ENCODE measurements around the gene TEX22.

DNA sequence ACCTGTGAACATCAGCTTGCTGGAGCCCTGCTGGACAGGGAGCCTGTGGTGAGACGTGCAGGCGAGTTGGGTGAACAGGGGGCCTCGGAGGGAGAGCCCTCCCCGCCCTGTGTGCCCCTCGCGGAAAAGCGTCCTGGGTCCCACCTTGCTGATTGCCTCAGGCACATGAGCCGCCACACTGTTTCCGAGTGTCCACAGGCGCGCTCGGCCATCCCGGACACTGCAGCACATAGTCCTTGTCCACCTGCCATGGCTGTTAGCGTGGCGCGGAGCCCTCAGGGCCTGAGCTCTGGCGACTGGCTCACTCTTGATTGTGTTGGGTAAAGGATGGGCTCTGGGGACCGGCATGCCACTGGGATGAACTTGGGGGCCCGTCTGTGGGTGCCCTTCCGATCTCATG, 43.8 kb upstream of the TEX22 start:
- TF ChIP-seq, protein P1, sequence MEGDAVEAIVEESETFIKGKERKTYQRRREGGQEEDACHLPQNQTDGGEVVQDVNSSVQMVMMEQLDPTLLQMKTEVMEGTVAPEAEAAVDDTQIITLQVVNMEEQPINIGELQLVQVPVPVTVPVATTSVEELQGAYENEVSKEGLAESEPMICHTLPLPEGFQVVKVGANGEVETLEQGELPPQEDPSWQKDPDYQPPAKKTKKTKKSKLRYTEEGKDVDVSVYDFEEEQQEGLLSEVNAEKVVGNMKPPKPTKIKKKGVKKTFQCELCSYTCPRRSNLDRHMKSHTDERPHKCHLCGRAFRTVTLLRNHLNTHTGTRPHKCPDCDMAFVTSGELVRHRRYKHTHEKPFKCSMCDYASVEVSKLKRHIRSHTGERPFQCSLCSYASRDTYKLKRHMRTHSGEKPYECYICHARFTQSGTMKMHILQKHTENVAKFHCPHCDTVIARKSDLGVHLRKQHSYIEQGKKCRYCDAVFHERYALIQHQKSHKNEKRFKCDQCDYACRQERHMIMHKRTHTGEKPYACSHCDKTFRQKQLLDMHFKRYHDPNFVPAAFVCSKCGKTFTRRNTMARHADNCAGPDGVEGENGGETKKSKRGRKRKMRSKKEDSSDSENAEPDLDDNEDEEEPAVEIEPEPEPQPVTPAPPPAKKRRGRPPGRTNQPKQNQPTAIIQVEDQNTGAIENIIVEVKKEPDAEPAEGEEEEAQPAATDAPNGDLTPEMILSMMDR (IDR thresholded peaks at IDR 0.05; ENCODE audit: low read depth, low read length, poor library complexity, severe bottlenecking): no peak
- TF ChIP-seq EZH2phosphoT487 (IDR thresholded peaks at IDR 0.05; ENCODE audit: borderline replicate concordance, low read length): no peak
